ENCODE data around the gene ZNF493.

ZNF493 gene

DNA sequence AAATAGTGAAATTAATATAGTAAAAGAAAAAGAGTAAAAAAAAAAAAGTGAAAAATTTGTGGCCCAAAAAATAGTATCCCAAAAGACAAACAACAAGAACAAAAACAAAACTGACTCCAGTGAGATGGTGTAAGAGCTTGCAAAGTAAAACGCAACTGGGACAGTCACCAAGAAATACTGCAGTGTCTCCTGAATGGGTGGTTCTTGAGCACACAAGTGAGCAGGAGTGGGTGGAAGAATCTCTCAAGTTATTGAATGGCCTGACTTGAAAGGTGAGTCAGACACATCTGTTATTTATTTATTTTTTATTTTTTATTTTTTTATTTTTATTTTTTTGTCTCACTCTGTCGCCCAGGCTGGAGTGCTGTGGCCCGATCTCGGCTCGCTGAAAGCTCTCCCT lies 1.9 kb downstream of the ZNF493 start:
- no peak overlapping the region for H3K4me2 ChIP-seq (ENCODE audit: low read depth, low read length)
- DNase-seq: no peak
- H2AFZ ChIP-seq (ENCODE audit: low read length): no peak overlapping the region
- H3F3A ChIP-seq (ENCODE audit: insufficient read depth, low read length): no peaks in the 10 kb centered on the region
- no peak overlapping the region for H3K9ac ChIP-seq (ENCODE audit: low read length)
- TF ChIP-seq, protein P1, sequence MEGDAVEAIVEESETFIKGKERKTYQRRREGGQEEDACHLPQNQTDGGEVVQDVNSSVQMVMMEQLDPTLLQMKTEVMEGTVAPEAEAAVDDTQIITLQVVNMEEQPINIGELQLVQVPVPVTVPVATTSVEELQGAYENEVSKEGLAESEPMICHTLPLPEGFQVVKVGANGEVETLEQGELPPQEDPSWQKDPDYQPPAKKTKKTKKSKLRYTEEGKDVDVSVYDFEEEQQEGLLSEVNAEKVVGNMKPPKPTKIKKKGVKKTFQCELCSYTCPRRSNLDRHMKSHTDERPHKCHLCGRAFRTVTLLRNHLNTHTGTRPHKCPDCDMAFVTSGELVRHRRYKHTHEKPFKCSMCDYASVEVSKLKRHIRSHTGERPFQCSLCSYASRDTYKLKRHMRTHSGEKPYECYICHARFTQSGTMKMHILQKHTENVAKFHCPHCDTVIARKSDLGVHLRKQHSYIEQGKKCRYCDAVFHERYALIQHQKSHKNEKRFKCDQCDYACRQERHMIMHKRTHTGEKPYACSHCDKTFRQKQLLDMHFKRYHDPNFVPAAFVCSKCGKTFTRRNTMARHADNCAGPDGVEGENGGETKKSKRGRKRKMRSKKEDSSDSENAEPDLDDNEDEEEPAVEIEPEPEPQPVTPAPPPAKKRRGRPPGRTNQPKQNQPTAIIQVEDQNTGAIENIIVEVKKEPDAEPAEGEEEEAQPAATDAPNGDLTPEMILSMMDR (IDR thresholded peaks at IDR 0.05; ENCODE audit: low read length): no peak
- TF ChIP-seq EZH2 (optimal IDR thresholded peaks at IDR 0.05; ENCODE audit: low read depth, low read length): no peak
- TF ChIP-seq EZH2phosphoT487 (IDR thresholded peaks at IDR 0.05; ENCODE audit: low read length): no peak
- H3K4me1 ChIP-seq (ENCODE audit: low read length): no peaks in the 10 kb centered on the region
- no peaks in the 10 kb centered on the region for H3K27me3 ChIP-seq (replicated peaks; ENCODE audit: insufficient read depth, low read length)
- no peaks in the 10 kb centered on the region for H3K9me2 ChIP-seq (replicated peaks; ENCODE audit: insufficient read depth, low read length)
- H3K4me3 ChIP-seq (ENCODE audit: low read length): no peak overlapping the region
- H3K9me3 ChIP-seq (replicated peaks; ENCODE audit: insufficient read depth, low read length): no peaks in the 10 kb centered on the region
- peaks cover 16% of the 10 kb centered on the region for H3K79me2 ChIP-seq (ENCODE audit: low read length)
- no peaks in the 10 kb centered on the region for H4K20me1 ChIP-seq (ENCODE audit: insufficient read depth, low read length)
- no peak overlapping the region for H3K27ac ChIP-seq (ENCODE audit: low read length)
- H3K36me3 ChIP-seq (replicated peaks; ENCODE audit: insufficient read depth, low read length): peaks cover 3% of the 10 kb centered on the region; the same call in 1 of the 2 replicates

DNA sequence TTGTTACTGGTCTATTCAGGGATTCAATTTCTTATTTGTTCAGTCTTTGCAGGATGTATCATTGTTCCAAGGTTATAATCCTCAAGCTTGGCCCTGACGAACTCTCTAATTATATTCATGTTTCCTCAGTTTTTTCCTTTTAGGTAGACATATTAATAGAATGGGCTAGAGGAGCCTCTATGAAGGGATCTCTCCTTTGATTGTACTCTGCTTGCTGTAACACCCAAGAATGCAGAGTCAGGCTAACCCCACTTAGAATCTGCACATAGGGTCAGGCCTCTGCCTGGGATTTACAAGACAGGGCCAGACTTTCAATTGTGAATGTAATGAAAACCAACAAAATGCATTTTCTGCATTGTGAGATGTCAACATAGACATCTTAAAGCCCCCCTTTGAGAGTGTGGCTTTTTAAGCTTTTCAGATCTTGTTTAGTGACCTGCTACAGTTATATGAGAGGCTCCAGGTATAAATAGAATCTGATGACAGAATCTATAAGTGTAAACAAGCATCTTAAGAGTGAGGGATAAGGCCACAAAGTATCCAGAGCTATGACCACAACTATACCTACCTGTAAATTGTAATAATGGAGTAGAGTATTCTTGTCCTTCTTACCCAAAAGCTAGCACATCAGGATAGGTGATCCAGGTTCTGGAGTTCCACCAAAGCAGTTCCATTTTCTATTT lies 5.5 kb downstream of the ZNF493 start:
- H3F3A ChIP-seq (ENCODE audit: insufficient read depth, low read length): no peaks in the 10 kb centered on the region
- no peaks in the 10 kb centered on the region for H3K9me2 ChIP-seq (replicated peaks; ENCODE audit: insufficient read depth, low read length)
- no peak overlapping the region for H3K4me2 ChIP-seq (ENCODE audit: low read depth, low read length)
- H3K27me3 ChIP-seq (replicated peaks; ENCODE audit: insufficient read depth, low read length): no peaks in the 10 kb centered on the region
- no peaks in the 10 kb centered on the region for H3K4me1 ChIP-seq (ENCODE audit: low read length)
- TF ChIP-seq, protein P1 (IDR thresholded peaks at IDR 0.05; ENCODE audit: low read length): no peak
- no peak for TF ChIP-seq EZH2 (optimal IDR thresholded peaks at IDR 0.05; ENCODE audit: low read depth, low read length)
- TF ChIP-seq EZH2phosphoT487 (IDR thresholded peaks at IDR 0.05; ENCODE audit: low read length): no peak
- no peaks in the 10 kb centered on the region for H4K20me1 ChIP-seq (ENCODE audit: insufficient read depth, low read length)
- no peak overlapping the region for H3K4me3 ChIP-seq (ENCODE audit: low read length)
- H3K79me2 ChIP-seq (ENCODE audit: low read length): peaks cover 12% of the 10 kb centered on the region
- no peaks in the 10 kb centered on the region for H3K9me3 ChIP-seq (replicated peaks; ENCODE audit: insufficient read depth, low read length)
- H2AFZ ChIP-seq (ENCODE audit: low read length): no peak overlapping the region
- no peak for DNase-seq
- peaks cover 3% of the 10 kb centered on the region; the same call in 1 of the 2 replicates for H3K36me3 ChIP-seq (replicated peaks; ENCODE audit: insufficient read depth, low read length)
- H3K9ac ChIP-seq (ENCODE audit: low read length): no peak overlapping the region
- H3K27ac ChIP-seq (ENCODE audit: low read length): no peak overlapping the region

DNA sequence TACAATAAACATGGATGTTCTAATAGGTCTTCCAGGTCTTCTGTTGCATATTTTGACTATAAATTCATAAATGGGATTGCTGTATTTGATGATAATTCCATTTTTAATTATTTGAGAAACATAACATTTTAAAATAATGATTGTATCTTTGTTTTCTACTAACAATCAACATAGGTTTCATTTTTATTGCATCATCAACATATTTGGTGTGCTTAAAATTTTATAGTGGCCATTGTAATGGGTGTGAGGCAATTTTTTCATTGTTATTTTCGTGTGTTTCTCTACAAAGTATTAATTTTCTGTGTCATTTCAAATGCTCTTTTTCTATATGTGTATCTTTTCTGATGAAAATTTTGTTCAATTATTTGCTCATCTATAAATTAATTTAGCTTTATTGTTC lies 13.2 kb downstream of the ZNF493 start:
- no peaks in the 10 kb centered on the region for H3K9me2 ChIP-seq (replicated peaks; ENCODE audit: insufficient read depth, low read length)
- DNase-seq: no peak
- no peaks in the 10 kb centered on the region for H4K20me1 ChIP-seq (ENCODE audit: insufficient read depth, low read length)
- H3K27me3 ChIP-seq (replicated peaks; ENCODE audit: insufficient read depth, low read length): no peaks in the 10 kb centered on the region
- H3K4me2 ChIP-seq (ENCODE audit: low read depth, low read length): no peak overlapping the region
- no peaks in the 10 kb centered on the region for H3K9me3 ChIP-seq (replicated peaks; ENCODE audit: insufficient read depth, low read length)
- H3K36me3 ChIP-seq (replicated peaks; ENCODE audit: insufficient read depth, low read length): no peaks in the 10 kb centered on the region
- no peak overlapping the region for H3K9ac ChIP-seq (ENCODE audit: low read length)
- TF ChIP-seq EZH2phosphoT487 (IDR thresholded peaks at IDR 0.05; ENCODE audit: low read length) (no peak), EZH2 (optimal IDR thresholded peaks at IDR 0.05; ENCODE audit: low read depth, low read length) (no peak)
- TF ChIP-seq, protein P1 (IDR thresholded peaks at IDR 0.05; ENCODE audit: low read length): no peak
- H2AFZ ChIP-seq (ENCODE audit: low read length): no peak overlapping the region
- H3K27ac ChIP-seq (ENCODE audit: low read length): no peak overlapping the region
- H3K4me1 ChIP-seq (ENCODE audit: low read length): no peaks in the 10 kb centered on the region
- no peaks in the 10 kb centered on the region for H3K79me2 ChIP-seq (ENCODE audit: low read length)
- no peak overlapping the region for H3K4me3 ChIP-seq (ENCODE audit: low read length)
- H3F3A ChIP-seq (ENCODE audit: insufficient read depth, low read length): no peaks in the 10 kb centered on the region
